GM12878 (cell line): ENCODE results near the gene CTIF. TPM values are rescaled to one million over a fixed set of nuclear protein-coding genes. Genes with fewer than 3 reads are reported as not detected.
A peak's percentile ranks its signal among the peaks of the same experiment; 100 is the strongest.

Experiments
- CEBPB ChIP-seq, 2 experiments: fragments of 150-350 bp in 1 of 2; IDR thresholded peaks; 2 replicates each; pipeline ENCODE4 v1.6.1; 2012 to 2014; ENCODE audit warnings: low read depth in 2 of 2, low read length in 2 of 2, borderline replicate concordance in 1 of 2, inconsistent platforms in 1 of 2
- CHD4 ChIP-seq: fragments of 200-600 bp; sonication (generic); IDR thresholded peaks from 2 replicates; pipeline ENCODE4 v1.6.1; 2016; ENCODE audit warnings: mild to moderate bottlenecking
- ESRRA ChIP-seq: IDR thresholded peaks from 2 replicates; pipeline ENCODE4 v1.6.1; 2012; ENCODE audit warnings: mild to moderate bottlenecking, low read length, improper control_type of control experiment
- IKZF2 ChIP-seq, 2 experiments: fragments of 450-650 bp; IDR thresholded peaks; 2 replicates each; pipeline ENCODE4 v1.6.1; 2017; ENCODE audit warnings: mild to moderate bottlenecking in 2 of 2, moderate library complexity in 2 of 2
- IRF4 ChIP-seq: IDR thresholded peaks from 2 replicates; pipeline ENCODE4 v1.6.1; 2011; ENCODE audit warnings: low read depth, low read length
- JUNB ChIP-seq: IDR thresholded peaks from 2 replicates; pipeline ENCODE4 v1.6.1; 2016; ENCODE audit warnings: antibody characterized with exemption, mild to moderate bottlenecking
- JUND ChIP-seq: IDR thresholded peaks from 2 replicates; pipeline ENCODE4 v1.6.1; 2012; ENCODE audit warnings: low read depth, mild to moderate bottlenecking, low read length, improper control_type of control experiment, moderate library complexity
- KAT2A ChIP-seq: conservative IDR thresholded peaks from 2 replicates; pipeline ENCODE4 v1.6.1; 2011; ENCODE audit warnings: low read depth, low read length; ENCODE audit not compliant: control insufficient read depth
- MEF2B ChIP-seq: fragments of 450-650 bp; IDR thresholded peaks from 2 replicates; pipeline ENCODE4 v1.6.1; 2018; ENCODE audit warnings: mild to moderate bottlenecking, moderate library complexity; ENCODE audit not compliant: partially characterized antibody, poor library complexity, severe bottlenecking
- NFYB ChIP-seq: IDR thresholded peaks from 2 replicates; pipeline ENCODE4 v1.6.1; 2011; ENCODE audit warnings: low read depth, mild to moderate bottlenecking, low read length, improper control_type of control experiment, moderate library complexity; ENCODE audit not compliant: insufficient read depth
- SIN3A ChIP-seq: IDR thresholded peaks from 2 replicates; pipeline ENCODE4 v1.6.1; 2012; ENCODE audit warnings: low read depth, low read length, improper control_type of control experiment
- SMAD5 ChIP-seq: IDR thresholded peaks from 2 replicates; pipeline ENCODE4 v1.6.1; 2016; ENCODE audit warnings: antibody characterized with exemption, low read depth
- SMARCA5 ChIP-seq: fragments of 450-650 bp; IDR thresholded peaks from 2 replicates; pipeline ENCODE4 v1.6.1; 2017; ENCODE audit warnings: mild to moderate bottlenecking
- TARDBP ChIP-seq: IDR thresholded peaks from 2 replicates; pipeline ENCODE4 v1.6.1; 2016; ENCODE audit warnings: borderline replicate concordance
- TCF7 ChIP-seq: IDR thresholded peaks from 2 replicates; pipeline ENCODE4 v1.6.1; 2014; ENCODE audit warnings: antibody characterized with exemption, borderline replicate concordance
- ZNF384 ChIP-seq: IDR thresholded peaks from 2 replicates; pipeline ENCODE4 v1.6.1; 2012; ENCODE audit warnings: low read depth, mild to moderate bottlenecking, low read length, improper control_type of control experiment, borderline replicate concordance
- polyA plus RNA-seq, 11 experiments: library from polyadenylated mRNA; depleted of rRNA in 4 of 11; unstranded in 6 of 11; stranded (reverse) in 5 of 11; fragments of >200 nt; fragmentation: Nextera tagmentation in 4 of 11; fragmentation: Illumina TruSeq in 1 of 11; extraction: Ambion mirVana in 4 of 11; extraction: Trizol in 1 of 11; gene quantifications; 1 replicate in 1 of 11; 2 replicates in 10 of 11; pipeline versions ENCODE4 v1.2.1 to v1.2.3, GENCODE V29; 2011 to 2016; ENCODE audit warnings: inconsistent platforms in 2 of 11, missing spikeins in 2 of 11, low read depth in 1 of 11
- total RNA-seq, 4 experiments: library from RNA; depleted of rRNA in 3 of 4; stranded (reverse); fragments of >200 nt in 3 of 4; fragmentation: Illumina TruSeq in 1 of 4; extraction: Trizol in 1 of 4; gene quantifications; 2 replicates each; pipeline versions ENCODE4 v1.2.1 to v1.2.3, GENCODE V29; 2013 to 2021
- TF ChIP-seq, protein P1 (sequence below): fragments of 450-650 bp; IDR thresholded peaks from 2 replicates; pipeline ENCODE4 v1.6.1; 2017; ENCODE audit warnings: mild to moderate bottlenecking, moderate library complexity
- TF ChIP-seq, protein P2 (sequence below): fragments of 450-650 bp; IDR thresholded peaks from 2 replicates; pipeline ENCODE4 v1.6.1; 2017; ENCODE audit warnings: low read depth, mild to moderate bottlenecking, moderate library complexity
- TF ChIP-seq, protein P3 (sequence below): IDR thresholded peaks from 2 replicates; pipeline ENCODE4 v1.6.1; 2012; ENCODE audit warnings: low read depth, low read length, improper control_type of control experiment
- TF ChIP-seq, protein P4 (sequence below): fragments of 150-350 bp; IDR thresholded peaks from 2 replicates; pipeline ENCODE4 v1.6.1; 2014; ENCODE audit warnings: mild to moderate bottlenecking, low read depth, low read length

Gene CTIF
- total and polyA plus RNA-seq, 10 of the 15 experiments (the other 5 are each of a cell fraction or from before 2014, with no cell fraction given) = 0.06 to 11.6 (median 2.5) TPM

DNA sequence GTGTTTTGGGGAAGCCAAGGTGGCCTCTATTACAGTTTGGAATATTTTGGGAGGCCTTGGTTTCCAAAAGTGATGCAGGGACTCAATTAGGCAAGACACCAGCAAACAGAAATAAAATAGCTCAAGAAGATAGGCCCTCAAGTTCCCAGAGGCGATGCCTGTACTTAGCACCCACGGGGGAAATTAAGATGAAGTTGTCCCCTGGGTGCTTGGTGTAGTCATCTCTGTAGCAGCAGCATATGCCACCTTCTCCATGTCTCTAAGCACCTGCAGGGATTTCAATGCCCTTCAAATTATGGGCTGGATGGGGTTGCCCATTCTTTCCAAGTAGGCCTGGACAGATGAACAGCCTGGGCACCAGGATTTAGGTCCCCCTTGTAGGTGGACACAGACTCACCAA, 185.0 kb downstream of the CTIF start (continued):
- TF ChIP-seq KAT2A (no peak), JUNB (peak; percentile 48; the same call in 1 of the 2 replicates), ZNF384 (no peak), ESRRA (no peak), MEF2B (peak; percentile 92), SIN3A (no peak), SMARCA5 (no peak), IRF4 (peak; percentile 83), SMAD5 (no peak), NFYB (no peak), CEBPB (IDR thresholded peaks at IDR 0.05; ENCODE audit: borderline replicate concordance in 1 of 2, low read depth in 2 of 2, low read length in 2 of 2) (no peak), TARDBP (no peak), IKZF2 (IDR thresholded peaks at IDR 0.05) (peak; percentile 28 to 37; a peak in 2 of 4 replicates), CHD4 (no peak), TCF7 (no peak), JUND (peak; percentile 49; the same call in 1 of the 2 replicates)
- TF ChIP-seq, protein P1, sequence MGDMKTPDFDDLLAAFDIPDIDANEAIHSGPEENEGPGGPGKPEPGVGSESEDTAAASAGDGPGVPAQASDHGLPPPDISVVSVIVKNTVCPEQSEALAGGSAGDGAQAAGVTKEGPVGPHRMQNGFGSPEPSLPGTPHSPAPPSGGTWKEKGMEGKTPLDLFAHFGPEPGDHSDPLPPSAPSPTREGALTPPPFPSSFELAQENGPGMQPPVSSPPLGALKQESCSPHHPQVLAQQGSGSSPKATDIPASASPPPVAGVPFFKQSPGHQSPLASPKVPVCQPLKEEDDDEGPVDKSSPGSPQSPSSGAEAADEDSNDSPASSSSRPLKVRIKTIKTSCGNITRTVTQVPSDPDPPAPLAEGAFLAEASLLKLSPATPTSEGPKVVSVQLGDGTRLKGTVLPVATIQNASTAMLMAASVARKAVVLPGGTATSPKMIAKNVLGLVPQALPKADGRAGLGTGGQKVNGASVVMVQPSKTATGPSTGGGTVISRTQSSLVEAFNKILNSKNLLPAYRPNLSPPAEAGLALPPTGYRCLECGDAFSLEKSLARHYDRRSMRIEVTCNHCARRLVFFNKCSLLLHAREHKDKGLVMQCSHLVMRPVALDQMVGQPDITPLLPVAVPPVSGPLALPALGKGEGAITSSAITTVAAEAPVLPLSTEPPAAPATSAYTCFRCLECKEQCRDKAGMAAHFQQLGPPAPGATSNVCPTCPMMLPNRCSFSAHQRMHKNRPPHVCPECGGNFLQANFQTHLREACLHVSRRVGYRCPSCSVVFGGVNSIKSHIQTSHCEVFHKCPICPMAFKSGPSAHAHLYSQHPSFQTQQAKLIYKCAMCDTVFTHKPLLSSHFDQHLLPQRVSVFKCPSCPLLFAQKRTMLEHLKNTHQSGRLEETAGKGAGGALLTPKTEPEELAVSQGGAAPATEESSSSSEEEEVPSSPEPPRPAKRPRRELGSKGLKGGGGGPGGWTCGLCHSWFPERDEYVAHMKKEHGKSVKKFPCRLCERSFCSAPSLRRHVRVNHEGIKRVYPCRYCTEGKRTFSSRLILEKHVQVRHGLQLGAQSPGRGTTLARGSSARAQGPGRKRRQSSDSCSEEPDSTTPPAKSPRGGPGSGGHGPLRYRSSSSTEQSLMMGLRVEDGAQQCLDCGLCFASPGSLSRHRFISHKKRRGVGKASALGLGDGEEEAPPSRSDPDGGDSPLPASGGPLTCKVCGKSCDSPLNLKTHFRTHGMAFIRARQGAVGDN = peak; percentile 66; the same call in 1 of the 2 replicates
- TF ChIP-seq, protein P2, sequence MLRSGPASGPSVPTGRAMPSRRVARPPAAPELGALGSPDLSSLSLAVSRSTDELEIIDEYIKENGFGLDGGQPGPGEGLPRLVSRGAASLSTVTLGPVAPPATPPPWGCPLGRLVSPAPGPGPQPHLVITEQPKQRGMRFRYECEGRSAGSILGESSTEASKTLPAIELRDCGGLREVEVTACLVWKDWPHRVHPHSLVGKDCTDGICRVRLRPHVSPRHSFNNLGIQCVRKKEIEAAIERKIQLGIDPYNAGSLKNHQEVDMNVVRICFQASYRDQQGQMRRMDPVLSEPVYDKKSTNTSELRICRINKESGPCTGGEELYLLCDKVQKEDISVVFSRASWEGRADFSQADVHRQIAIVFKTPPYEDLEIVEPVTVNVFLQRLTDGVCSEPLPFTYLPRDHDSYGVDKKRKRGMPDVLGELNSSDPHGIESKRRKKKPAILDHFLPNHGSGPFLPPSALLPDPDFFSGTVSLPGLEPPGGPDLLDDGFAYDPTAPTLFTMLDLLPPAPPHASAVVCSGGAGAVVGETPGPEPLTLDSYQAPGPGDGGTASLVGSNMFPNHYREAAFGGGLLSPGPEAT = no peak
- TF ChIP-seq, protein P3, sequence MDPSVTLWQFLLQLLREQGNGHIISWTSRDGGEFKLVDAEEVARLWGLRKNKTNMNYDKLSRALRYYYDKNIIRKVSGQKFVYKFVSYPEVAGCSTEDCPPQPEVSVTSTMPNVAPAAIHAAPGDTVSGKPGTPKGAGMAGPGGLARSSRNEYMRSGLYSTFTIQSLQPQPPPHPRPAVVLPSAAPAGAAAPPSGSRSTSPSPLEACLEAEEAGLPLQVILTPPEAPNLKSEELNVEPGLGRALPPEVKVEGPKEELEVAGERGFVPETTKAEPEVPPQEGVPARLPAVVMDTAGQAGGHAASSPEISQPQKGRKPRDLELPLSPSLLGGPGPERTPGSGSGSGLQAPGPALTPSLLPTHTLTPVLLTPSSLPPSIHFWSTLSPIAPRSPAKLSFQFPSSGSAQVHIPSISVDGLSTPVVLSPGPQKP = no peak
- TF ChIP-seq, protein P4, sequence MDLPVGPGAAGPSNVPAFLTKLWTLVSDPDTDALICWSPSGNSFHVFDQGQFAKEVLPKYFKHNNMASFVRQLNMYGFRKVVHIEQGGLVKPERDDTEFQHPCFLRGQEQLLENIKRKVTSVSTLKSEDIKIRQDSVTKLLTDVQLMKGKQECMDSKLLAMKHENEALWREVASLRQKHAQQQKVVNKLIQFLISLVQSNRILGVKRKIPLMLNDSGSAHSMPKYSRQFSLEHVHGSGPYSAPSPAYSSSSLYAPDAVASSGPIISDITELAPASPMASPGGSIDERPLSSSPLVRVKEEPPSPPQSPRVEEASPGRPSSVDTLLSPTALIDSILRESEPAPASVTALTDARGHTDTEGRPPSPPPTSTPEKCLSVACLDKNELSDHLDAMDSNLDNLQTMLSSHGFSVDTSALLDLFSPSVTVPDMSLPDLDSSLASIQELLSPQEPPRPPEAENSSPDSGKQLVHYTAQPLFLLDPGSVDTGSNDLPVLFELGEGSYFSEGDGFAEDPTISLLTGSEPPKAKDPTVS = no peak
- TF ChIP-seq, all 136 proteins: peak for 12
